GM21515 (cell line): ENCODE measurements around the gene TRPM1.

ENCODE experiments used
- ATAC-seq: cut with Tn5 transposase; IDR thresholded peaks from one replicate; pipeline ENCODE4 v1.9.1; 2021; ENCODE audit not compliant: unreplicated experiment

Gene TRPM1

GRCh38 chr15:31023841-31024240 lies 77.7 kb downstream of the TRPM1 start:
- no peak for ATAC-seq

GRCh38 chr15:31021067-31021665 lies 80.4 kb downstream of the TRPM1 start:
- ATAC-seq, result no peak

DNA sequence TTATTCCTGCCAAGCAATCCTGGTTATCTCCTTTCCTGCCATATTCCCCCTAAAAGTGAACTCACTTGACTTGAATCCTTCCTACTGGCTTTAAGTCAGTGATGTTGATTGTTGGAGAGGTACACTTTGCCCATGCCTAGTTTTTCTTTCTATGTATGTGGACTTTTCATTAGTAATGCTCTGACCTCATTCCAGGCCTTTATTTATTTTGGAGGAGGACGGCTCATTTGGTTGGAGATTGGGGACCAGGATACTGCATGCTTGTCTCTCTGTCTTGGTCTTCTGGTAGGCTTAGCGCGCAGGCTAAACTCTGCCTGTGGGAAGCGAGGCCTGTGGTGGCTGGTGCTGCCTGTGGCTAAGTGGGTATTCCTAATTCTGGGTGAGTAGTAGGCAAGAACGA lies 81.0 kb downstream of the TRPM1 start:
- ATAC-seq, result no peak

GRCh38 chr15:31019986-31020385 lies 81.5 kb downstream of the TRPM1 start:
- ATAC-seq, result no peak

- no peak for ATAC-seq
Observed at GRCh38 chr15:31017311-31017710, 84.2 kb downstream of the TRPM1 start.

DNA sequence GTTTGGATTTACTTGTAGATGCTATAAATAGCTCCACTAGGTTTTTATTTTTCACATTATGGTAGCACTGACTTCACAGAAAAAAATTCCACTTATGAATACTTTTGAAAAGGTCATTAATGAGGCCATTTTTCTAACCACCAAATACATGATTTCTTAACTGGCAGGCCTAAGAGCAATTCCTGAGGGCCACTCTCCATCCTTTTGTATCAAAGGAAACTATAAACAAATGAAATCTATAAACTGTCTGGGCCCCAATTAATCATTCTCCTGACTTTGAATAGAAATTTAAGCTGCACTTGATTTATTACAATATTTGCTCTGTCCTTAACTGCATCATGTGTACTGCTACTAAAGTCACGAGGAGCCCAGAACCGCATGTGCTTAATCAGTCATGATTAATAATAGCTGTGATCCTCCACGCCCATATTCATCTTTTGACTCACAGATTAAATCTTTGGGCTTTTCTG lies 85.0 kb downstream of the TRPM1 start:
- ATAC-seq, result no peak

- ATAC-seq, result no peak
Observed at GRCh38 chr15:31014608-31014925, 87.0 kb downstream of the TRPM1 start.

- peak; percentile 96 for ATAC-seq
Observed at GRCh38 chr15:31013863-31014607, 87.5 kb downstream of the TRPM1 start.

DNA sequence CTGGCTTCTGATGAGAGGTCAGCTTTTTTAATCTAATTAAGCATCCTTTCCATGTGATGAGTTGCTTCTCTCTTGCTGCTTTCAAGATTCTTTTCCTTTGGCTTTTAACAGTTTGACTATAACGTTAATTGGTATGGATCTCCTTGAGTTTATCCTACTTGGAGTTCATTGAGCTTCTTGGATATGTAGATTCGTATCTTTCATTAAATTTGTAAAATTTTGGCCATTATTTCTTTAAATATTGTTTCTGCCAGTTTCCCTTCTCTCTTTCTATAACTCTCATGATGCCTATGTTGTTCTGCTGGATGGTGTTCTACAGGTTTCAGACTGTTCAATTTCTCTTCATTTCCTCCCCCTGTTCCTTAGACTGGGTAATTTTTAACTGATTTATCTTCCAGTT lies 89.1 kb downstream of the TRPM1 start:
- ATAC-seq, result no peak

DNA sequence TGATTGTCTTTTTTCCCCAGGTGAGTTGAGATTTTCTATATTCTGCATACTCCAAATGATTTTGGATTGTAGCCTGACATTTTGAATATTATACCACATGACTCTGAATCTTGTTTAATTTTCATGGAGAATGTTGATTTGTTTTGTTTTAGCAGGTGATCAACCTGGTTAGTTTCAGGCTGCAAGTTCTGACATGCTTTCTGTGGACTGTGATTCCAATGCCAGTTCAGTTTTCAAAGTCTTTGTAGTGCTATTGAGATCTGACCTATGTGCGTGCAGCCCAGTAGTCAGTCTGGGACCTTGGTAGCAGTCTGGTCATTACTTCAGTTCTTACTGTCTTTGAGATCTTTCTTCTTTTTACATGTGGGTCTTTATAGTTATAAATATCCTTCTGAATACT lies 91.5 kb downstream of the TRPM1 start:
- no peak for ATAC-seq

GRCh38 chr15:31005660-31006059 lies 95.9 kb downstream of the TRPM1 start:
- no peak for ATAC-seq

GRCh38 chr15:31004220-31004733 lies 97.2 kb downstream of the TRPM1 start:
- ATAC-seq, result peak; percentile 84

DNA sequence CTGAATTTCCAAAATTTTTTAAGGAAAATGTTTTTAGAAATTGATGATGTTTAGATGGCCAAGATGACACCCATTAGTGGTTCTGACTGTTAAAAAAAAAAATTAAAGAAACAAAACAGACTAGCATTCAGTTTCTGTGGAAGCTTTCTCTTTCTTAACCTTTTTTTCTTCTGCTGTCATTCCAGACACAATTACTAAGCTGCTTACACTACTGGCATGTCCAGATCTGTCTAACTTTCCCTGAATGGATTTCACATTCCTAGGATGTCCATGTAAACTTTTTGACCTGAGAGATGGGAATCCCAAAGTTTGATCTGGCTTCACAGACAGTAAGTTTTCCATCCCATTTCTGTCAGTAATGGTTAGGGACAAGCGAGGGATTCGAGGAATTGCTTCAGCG lies 99.8 kb downstream of the TRPM1 start:
- no peak for ATAC-seq

DNA sequence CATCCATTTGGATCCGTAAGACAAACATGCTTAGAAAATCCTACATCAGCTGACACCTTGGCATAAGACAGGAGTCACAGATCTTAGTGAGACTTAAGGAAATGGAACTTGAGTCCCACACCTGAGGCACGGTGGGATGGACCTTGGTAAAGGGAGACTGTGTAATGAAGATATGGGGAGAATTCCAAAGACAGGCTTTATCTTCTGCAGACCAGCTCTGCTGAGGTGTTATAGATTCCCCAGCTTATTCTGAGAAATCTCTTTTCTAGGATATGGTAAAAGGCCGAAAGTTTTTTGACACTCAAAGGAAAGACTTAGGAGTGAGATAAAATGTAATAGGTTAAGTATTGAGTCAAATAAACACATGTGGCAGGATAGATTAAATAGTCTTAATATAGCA lies 101.8 kb downstream of the TRPM1 start:
- no peak for ATAC-seq

- ATAC-seq, result no peak
Observed at GRCh38 chr15:30997270-30997669, 104.3 kb downstream of the TRPM1 start.

GRCh38 chr15:30992249-30992864 lies 109.2 kb downstream of the TRPM1 start:
- ATAC-seq, result no peak

- ATAC-seq, result peak; percentile 87
Observed at GRCh38 chr15:30991255-30992235, 110.0 kb downstream of the TRPM1 start, which contains the start of gene MTMR10. Gene MTMR10, minus strand, starts transcription at chr15:30991628. Its CDS starts 122 bp downstream, at chr15:30991506.

DNA sequence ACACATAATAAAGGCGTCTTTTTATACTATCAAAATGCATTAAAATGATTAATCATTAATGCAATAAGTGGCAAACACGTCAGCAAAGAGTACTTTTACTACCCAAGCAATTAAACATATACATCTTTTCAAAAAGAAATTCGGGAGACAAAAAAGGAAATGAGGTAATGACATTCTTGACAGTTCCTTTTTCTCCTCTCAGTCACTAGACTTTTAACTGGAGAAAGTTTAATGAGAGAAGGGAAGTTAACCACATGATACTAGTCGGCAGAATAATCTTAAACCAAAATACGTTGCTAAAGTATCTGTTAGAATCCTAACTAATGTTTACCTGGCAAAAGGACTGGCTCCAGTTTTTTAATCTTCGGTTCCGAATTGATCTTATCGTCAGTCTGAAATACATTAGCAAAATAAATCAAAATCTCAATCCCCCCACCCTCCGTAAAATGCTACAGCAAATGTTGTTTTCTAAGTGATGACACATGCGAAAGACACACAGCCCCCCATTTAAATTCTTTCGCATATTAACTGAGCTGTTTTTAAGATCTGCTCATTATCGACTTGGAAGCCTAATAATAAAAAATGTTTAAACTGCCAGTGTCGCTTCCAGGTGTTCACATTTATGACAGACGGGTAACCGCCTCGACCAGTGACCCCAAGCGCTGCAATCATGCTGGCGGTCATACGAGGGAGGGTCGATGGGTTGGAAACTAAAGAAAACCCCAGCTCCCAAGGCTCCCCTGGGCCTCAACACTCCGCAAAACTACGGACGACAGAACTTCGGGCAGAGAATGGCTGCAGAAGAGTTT lies 110.9 kb downstream of the TRPM1 start:
- peak; percentile 14 for ATAC-seq

- ATAC-seq, result no peak
Observed at GRCh38 chr15:30990036-30990435, 111.5 kb downstream of the TRPM1 start.

DNA sequence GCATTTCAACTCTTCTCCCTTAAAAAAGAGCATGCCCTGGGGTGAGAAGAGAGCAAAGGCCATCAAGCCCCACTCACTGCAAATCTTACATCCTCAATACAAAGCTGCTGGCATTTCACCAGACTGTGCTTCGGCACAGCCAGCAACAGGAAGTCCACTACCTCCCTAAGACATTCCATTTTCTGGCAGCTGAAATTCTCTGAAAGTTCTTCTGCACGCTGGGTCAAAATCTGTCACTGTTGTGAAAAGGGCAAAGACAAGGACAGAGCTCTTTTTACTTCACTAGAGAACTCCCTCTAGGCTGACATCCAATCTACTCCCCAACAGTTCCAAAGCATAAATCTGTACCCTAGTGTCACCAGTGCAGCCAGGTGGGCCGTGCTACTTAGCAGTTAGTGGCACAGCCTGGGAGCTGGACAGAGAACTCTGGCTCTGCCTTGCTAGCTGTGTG lies 116.4 kb downstream of the TRPM1 start:
- no peak for ATAC-seq
